ENCODE measurements around the gene PEX26. TPM values are rescaled to one million over a fixed set of nuclear protein-coding genes. Genes with fewer than 3 reads are reported as not detected.

The PEX26 gene
- total RNA-seq, 1 experiment from 2014 or later, result 21.9 TPM

DNA sequence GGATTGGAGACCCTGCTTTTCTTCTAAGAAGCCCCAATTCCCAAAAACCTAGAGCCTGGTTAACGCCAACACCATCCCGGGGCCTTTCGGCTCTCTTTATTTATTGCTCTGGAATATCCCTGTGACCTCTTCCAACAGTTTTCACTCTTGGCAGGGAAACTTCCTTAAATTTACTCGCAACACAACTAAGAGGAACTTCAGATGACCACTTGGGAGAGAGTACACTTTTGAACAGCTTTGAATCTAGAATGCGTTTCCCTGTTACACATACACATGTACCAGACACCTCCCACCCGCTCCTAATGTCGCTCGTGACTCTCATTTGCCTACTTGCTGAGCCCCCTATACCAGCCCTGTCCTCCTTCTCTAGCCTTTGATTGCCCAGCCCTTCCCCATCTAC, 52.2 kb downstream of the PEX26 start:
- Histone ChIP-seq H3K27me3 (ENCODE audit: control insufficient read depth, insufficient read depth, low read length) (no peaks in the 10 kb centered on the region), H3K4me3 (ENCODE audit: low read depth in 2 of 2, low read length in 2 of 2) (no peak overlapping the region), H3K9me3 (ENCODE audit: control insufficient read depth, insufficient read depth, low read depth, low read length) (no peaks in the 10 kb centered on the region), H3K36me3 (ENCODE audit: control insufficient read depth, insufficient read depth, low read length) (no peaks in the 10 kb centered on the region), H3K4me1 (ENCODE audit: control insufficient read depth, insufficient read depth, low read length) (no peaks in the 10 kb centered on the region), H3K27ac (ENCODE audit: low read length) (no peak overlapping the region)
- no peak for TF ChIP-seq TCF7L2 (IDR thresholded peaks at IDR 0.05; ENCODE audit: low read depth, low read length)
- DNase-seq (ENCODE audit: low read depth, low spot score) (no peak), ATAC-seq (no peak)
- POLR2A ChIA-PET, result no interaction called here
- in situ Hi-C loops (cut with HindIII; ENCODE audit: low pct_unique_long_range_greater_than_20kb, low sequenced_read_pairs), result no loop called here
- CTCF ChIA-PET, result no interaction called here
- BruUV-seq (replicated peaks), result no TSS peak
- intact Hi-C loops (cut with micrococcal nuclease; ENCODE audit: unreplicated experiment), result no loop called here

GRCh38 chr22:18130699-18131429, 53.1 kb downstream of the PEX26 start:
- no TSS peak for BruUV-seq (replicated peaks)
- H3K36me3 ChIP-seq (ENCODE audit: control insufficient read depth, insufficient read depth, low read length), result no peaks in the 10 kb centered on the region
- ChIA-PET CTCF (no interaction called here), POLR2A (no interaction called here)
- DNase-seq (ENCODE audit: low read depth, low spot score) (no peak), ATAC-seq (no peak)
- no peaks in the 10 kb centered on the region for H3K4me1 ChIP-seq (ENCODE audit: control insufficient read depth, insufficient read depth, low read length)
- in situ Hi-C loops (cut with HindIII; ENCODE audit: low pct_unique_long_range_greater_than_20kb, low sequenced_read_pairs), result no loop called here
- TF ChIP-seq POLR2AphosphoS5 (IDR thresholded peaks at IDR 0.05; ENCODE audit: low read depth, low read length), result no peak
- TF ChIP-seq CTCF (IDR thresholded peaks at IDR 0.05), result no peak
- no peak for TF ChIP-seq REST (IDR thresholded peaks at IDR 0.05; ENCODE audit: insufficient read depth in 1 of 2, low read depth in 2 of 2, low read length in 1 of 2)
- TF ChIP-seq SIN3A (IDR thresholded peaks at IDR 0.05; ENCODE audit: borderline replicate concordance, insufficient read depth, low read depth, low read length), result no peak
- no peak for TF ChIP-seq TCF7L2 (IDR thresholded peaks at IDR 0.05; ENCODE audit: low read depth, low read length)
- no peak overlapping the region for H3K27ac ChIP-seq (ENCODE audit: low read length)
- H3K27me3 ChIP-seq (ENCODE audit: control insufficient read depth, insufficient read depth, low read length), result no peaks in the 10 kb centered on the region
- H3K9me3 ChIP-seq (ENCODE audit: control insufficient read depth, insufficient read depth, low read depth, low read length), result no peaks in the 10 kb centered on the region
- H3K4me3 ChIP-seq (ENCODE audit: low read depth in 2 of 2, low read length in 2 of 2), result no peak overlapping the region
- intact Hi-C loops (cut with micrococcal nuclease; ENCODE audit: unreplicated experiment), result no loop called here

GRCh38 chr22:18133452-18133851, 55.7 kb downstream of the PEX26 start:
- no peak overlapping the region for H3K27ac ChIP-seq (ENCODE audit: low read length)
- POLR2A ChIA-PET, result no interaction called here
- no peak overlapping the region for H3K4me3 ChIP-seq (ENCODE audit: low read depth in 2 of 2, low read length in 2 of 2)
- no peaks in the 10 kb centered on the region for H3K27me3 ChIP-seq (ENCODE audit: control insufficient read depth, insufficient read depth, low read length)
- DNase-seq (ENCODE audit: low read depth, low spot score) (no peak), ATAC-seq (no peak)
- TF ChIP-seq TCF7L2 (IDR thresholded peaks at IDR 0.05; ENCODE audit: low read depth, low read length) (no peak), REST (IDR thresholded peaks at IDR 0.05; ENCODE audit: insufficient read depth in 1 of 2, low read depth in 2 of 2, low read length in 1 of 2) (no peak), SIN3A (IDR thresholded peaks at IDR 0.05; ENCODE audit: borderline replicate concordance, insufficient read depth, low read depth, low read length) (no peak), POLR2AphosphoS5 (IDR thresholded peaks at IDR 0.05; ENCODE audit: low read depth, low read length) (no peak)
- intact Hi-C loops (cut with micrococcal nuclease; ENCODE audit: unreplicated experiment), result no loop called here
- CTCF ChIA-PET, result interaction anchor here (0.6 kb wide), 1 partner anchor 76 kb away, joined by 4 read pairs; no protein-coding TSS in a partner anchor
- no peaks in the 10 kb centered on the region for H3K9me3 ChIP-seq (ENCODE audit: control insufficient read depth, insufficient read depth, low read depth, low read length)
- no peaks in the 10 kb centered on the region for H3K4me1 ChIP-seq (ENCODE audit: control insufficient read depth, insufficient read depth, low read length)
- H3K36me3 ChIP-seq (ENCODE audit: control insufficient read depth, insufficient read depth, low read length), result no peaks in the 10 kb centered on the region
- in situ Hi-C loops (cut with HindIII; ENCODE audit: low pct_unique_long_range_greater_than_20kb, low sequenced_read_pairs), result no loop called here
- BruUV-seq (replicated peaks), result no TSS peak
